NCI-H2227 treated with DMSO at 0.1 percent for 48 hours (cell line): Measurements from ENCODE around the gene USP32.
"Not testable (repeated sequence)": the region's sequence is repeated elsewhere in the genome, so short reads cannot be mapped to it uniquely, and the experiment has no call there.

Experiments used
- DNase-seq: peaks from one replicate; lab custom pipeline; 2025; lab: John Stamatoyannopoulos, UW

USP32 gene

GRCh38 chr17:60330731-60331130, 61.2 kb downstream of the USP32 start:
- DNase-seq = no peak

- no peak for DNase-seq
Measured at GRCh38 chr17:60328679-60329078, 63.3 kb downstream of the USP32 start.

GRCh38 chr17:60327901-60328273, 64.0 kb downstream of the USP32 start:
- DNase-seq = no peak

GRCh38 chr17:60327134-60327900, 64.6 kb downstream of the USP32 start:
- DNase-seq = no peak

- DNase-seq = no peak
Measured at GRCh38 chr17:60326702-60327101, 65.2 kb downstream of the USP32 start.

GRCh38 chr17:60325730-60326524, 66.0 kb downstream of the USP32 start:
- DNase-seq = no peak

GRCh38 chr17:60323754-60324153, 68.2 kb downstream of the USP32 start:
- no peak for DNase-seq

GRCh38 chr17:60322056-60322387, 69.9 kb downstream of the USP32 start:
- no peak for DNase-seq

GRCh38 chr17:60321336-60322055, 70.4 kb downstream of the USP32 start:
- no peak for DNase-seq

- no peak for DNase-seq
Measured at GRCh38 chr17:60318830-60319229, 73.1 kb downstream of the USP32 start.

GRCh38 chr17:60318326-60318725, 73.6 kb downstream of the USP32 start:
- DNase-seq = no peak

GRCh38 chr17:60315650-60316049, 76.3 kb downstream of the USP32 start:
- no peak for DNase-seq

- not testable (repeated sequence) for DNase-seq
Measured at GRCh38 chr17:60314900-60315299, 77.0 kb downstream of the USP32 start.

GRCh38 chr17:60314423-60314822, 77.5 kb downstream of the USP32 start:
- no peak for DNase-seq

GRCh38 chr17:60311936-60312335, 80.0 kb downstream of the USP32 start:
- no peak for DNase-seq

GRCh38 chr17:60311186-60311585, 80.7 kb downstream of the USP32 start:
- no peak for DNase-seq

- DNase-seq = no peak
Measured at GRCh38 chr17:60305141-60305540, 86.8 kb downstream of the USP32 start.

- no peak for DNase-seq
Measured at GRCh38 chr17:60304502-60304901, 87.4 kb downstream of the USP32 start.

GRCh38 chr17:60303406-60304099, 88.4 kb downstream of the USP32 start:
- DNase-seq = no peak

- no peak for DNase-seq
Measured at GRCh38 chr17:60301649-60302048, 90.3 kb downstream of the USP32 start.

- DNase-seq = no peak
Measured at GRCh38 chr17:60300949-60301348, 91.0 kb downstream of the USP32 start.

GRCh38 chr17:60300011-60300410, 91.9 kb downstream of the USP32 start:
- no peak for DNase-seq
